SK-N-DZ (cell line): Measurements from ENCODE around the gene ANXA1.
"Not testable (repeated sequence)": the region's sequence is repeated elsewhere in the genome, so short reads cannot be mapped to it uniquely, and the experiment has no call there.

ENCODE experiments used
- DNase-seq: peaks from one replicate; pipeline ENCODE4 v3.0.0-alpha.2; 2015; ENCODE audit warnings: low spot score

ANXA1 gene

GRCh38 chr9:73168298-73168934, 16.8 kb downstream of the ANXA1 start:
- no peak for DNase-seq

- no peak for DNase-seq
These were observed 18.7 kb downstream of the ANXA1 start for GRCh38 chr9:73170185-73170957.

DNA sequence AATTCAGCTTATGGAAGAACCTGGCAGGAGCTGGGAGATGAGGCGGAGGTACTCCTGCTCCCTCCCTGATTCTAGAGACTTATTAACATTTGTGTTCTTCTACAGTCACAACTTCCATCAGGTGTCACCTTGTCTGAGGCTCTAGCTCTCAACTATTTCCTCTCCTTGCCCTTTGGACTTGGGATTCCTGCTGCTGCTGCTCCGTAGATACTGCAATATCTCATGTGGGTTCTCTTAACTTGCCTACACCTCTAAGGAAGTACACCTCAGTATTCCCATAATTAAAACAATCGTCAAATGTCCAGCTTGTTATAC, 21.2 kb downstream of the ANXA1 start:
- no peak for DNase-seq

GRCh38 chr9:73173557-73174329, 22.1 kb downstream of the ANXA1 start:
- no peak for DNase-seq

DNA sequence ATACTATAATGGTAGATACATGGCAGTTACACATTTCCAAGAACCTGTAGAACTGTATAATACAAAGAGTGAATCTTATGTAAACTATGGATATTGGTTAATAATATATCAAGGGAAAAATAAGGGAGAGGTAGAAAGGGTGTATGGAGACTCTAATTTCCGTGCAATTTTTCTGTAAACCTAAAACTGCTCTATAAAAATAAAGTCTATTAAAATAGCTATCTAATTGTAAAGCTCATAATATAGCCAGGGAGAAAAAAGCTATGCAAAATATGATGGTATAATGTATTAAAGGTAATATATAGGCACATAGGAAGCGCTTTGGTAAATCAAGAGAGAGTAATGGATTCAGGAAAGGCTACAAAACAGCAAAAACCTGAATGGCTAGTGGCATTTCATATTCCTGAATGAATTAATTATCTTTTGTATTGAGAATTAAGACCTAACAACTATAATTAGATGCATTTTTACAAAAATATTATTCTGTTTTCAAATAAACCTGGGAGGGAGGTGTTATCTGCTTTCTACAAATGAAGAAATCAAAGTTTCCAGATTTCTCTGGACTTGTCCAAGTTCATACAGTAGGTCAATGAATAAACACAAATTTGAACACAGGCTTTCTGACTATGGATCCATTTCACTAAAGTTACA, 22.8 kb downstream of the ANXA1 start:
- DNase-seq, result no peak

DNA sequence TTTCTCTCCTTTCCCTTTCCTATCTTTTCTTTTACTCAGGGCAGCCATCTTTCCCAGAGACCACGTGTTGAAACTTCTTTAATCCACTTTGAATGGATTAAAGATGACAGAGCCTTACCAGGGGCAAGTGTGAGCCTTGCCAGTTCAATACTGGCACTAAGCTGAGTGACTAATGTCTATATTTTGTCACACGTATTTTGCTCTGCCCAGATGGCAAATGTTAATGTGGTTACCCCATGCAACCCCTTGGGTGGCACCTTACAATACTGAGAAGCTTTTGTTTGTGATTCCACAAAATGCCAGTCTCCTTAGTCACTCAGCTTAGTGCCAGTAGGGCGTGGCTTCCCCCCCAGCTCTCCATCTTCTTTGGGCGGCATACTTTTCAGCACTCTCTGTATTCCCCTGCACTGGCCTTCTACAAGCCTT, 24.8 kb downstream of the ANXA1 start:
- no peak for DNase-seq

DNA sequence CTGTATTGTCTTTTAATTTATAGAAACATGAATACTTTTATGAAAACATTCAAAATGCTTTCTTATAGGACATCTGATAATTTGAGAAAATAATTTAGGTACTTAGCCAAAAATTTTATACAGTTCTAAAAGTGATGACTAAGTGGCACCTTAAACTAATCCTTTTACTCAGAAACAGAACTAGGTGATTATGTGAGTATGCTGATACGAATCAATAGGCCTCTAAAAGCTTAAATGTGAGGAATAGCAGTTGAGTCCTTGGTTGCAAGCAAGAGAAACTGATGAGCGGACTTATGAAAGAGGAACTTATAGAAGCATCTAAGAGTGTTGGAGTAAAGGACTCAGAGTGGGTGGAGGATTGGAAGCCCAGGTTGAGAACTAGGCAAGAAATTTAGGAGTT, 26.4 kb downstream of the ANXA1 start:
- DNase-seq, result no peak

GRCh38 chr9:73179589-73179988, 27.9 kb downstream of the ANXA1 start:
- no peak for DNase-seq

DNA sequence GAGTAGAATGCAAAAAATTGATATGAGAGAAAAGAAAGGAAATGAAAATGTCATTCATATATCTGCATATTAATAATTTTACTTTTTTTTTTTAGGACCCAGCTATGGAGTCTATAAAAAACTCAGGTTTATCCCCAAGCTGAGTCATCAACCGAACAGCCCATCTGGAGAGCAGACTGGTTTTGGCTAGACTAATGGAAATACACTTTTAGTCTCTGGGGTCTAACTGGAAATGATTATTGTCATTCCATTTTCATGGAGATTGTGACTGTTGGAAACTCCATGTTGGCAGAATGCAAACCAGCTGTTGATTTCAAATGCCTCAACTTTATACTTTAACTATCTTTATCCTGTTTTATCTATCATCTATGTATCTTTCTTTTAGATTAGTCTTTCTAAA, 28.7 kb downstream of the ANXA1 start:
- DNase-seq, result no peak

GRCh38 chr9:73182928-73183327, 31.3 kb downstream of the ANXA1 start:
- no peak for DNase-seq

- no peak for DNase-seq
These were observed 31.8 kb downstream of the ANXA1 start for GRCh38 chr9:73183428-73183827.

- DNase-seq, result peak; percentile 32
These were observed 32.5 kb downstream of the ANXA1 start for GRCh38 chr9:73183917-73184861.

DNA sequence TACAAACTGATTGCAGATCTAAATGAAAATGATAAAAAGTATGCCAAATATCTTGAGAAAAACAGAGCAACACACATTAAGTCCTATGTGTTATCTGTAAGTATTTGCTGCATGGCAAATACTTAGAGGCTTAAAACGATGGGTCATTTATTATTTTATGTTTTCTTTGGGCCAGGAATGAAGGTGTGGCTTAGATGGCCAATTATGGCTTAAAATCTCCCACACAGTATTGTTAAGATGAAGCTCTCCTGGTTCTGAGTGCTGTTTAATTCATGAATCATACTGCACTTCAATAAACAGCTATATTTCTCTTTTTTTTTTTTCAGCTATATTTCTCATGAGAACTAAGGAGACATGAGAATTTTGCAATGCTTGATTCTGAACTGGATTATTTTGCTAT, 39.4 kb downstream of the ANXA1 start:
- not testable (repeated sequence) for DNase-seq

DNA sequence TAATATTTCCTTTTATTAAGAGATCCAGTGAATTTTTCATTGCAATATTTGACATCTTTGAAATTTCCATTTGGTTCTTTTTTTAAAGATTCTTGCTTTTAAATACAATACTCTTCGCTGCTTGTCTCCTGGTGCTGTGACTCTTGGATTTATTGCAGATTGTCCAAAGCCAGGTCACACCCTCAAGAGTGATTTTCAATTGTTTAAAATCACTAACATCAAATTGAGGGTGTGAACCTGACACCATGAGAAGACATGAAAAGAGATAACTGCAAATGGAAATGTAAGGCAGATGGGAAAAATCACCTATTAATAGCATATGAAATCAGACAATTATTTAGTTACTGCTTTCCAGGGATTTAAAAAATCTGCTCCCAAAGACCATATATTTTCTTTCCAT, 42.6 kb downstream of the ANXA1 start:
- DNase-seq, result no peak

DNA sequence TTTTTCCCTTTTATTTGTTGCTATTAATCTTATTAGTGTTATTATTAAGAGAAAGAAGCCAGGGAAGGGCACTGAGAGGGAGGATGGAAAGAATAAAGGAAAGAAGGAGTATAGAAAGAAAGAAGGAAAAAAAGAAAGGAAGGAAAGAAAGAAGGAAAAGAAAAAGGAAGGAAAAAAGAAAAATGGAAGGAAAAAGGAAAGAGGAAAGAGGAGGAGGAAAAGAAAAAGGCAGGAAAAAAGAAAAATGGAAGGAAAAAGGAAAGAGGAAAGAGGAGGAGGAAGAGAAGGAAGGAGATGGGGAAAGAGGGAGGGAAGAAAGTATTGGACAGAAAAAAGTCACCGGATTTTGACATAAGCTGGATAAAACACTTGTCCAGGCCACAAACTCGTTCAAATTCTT, 47.8 kb downstream of the ANXA1 start:
- DNase-seq, result no peak

GRCh38 chr9:73199886-73200285, 48.2 kb downstream of the ANXA1 start:
- peak; percentile 37 for DNase-seq

DNA sequence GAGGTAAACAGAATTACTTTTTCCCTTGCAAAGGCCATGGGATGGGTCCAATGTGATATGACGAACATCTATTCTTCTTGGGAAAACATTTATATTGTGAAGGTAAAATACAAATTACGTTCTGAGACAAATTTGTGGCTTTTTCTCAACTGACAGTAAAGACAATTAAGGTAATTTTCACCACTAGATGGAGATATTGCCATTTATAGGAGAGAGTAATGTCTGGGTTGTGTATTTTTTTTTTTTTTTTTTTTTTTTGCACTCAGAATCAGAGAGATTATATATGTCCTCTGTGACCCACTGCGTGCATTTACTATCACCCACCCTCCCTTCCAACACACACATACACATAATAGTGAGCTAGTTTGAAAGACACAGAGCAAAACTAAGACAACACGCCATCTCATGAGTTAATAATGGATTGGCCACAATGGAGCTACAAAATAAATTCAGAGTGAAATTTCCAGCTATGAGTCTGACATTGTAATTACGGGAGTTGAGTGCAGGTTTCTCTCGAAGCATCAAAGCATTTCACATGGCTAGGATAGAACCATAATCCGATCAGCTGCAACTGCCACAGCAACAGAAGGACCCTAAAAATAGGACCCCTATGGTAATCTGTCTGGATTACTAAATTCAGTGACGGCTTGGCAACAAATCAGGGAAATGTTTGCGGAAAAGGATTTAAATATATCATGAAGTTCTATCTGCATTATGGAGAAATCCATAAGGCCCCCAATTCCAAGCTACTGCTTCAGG, 49.2 kb downstream of the ANXA1 start:
- peak; percentile 64 for DNase-seq

- no peak for DNase-seq
These were observed 51.3 kb downstream of the ANXA1 start for GRCh38 chr9:73202980-73203379.

DNA sequence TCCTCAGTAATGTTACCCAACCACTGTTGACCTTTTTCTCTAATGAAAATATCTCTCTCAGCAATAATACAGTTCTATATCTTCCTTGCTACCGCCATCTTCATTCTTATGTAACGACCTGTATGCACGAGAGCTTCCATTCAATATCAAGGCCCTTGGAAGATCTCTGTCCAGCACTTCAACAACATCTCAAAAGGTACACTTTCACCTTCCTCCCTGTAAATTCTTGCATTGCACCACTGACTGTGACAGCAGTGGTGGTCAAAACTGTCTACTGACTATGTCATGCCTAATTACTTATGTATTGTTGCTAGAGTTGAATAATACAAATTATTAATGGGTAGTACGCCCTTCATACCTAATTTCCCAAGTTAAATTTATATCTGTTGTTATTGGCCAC, 53.3 kb downstream of the ANXA1 start:
- no peak for DNase-seq

GRCh38 chr9:73206851-73207250, 55.2 kb downstream of the ANXA1 start:
- DNase-seq, result no peak
